ENCODE results near the gene C8A. TPM values are rescaled to one million over a fixed set of nuclear protein-coding genes. Genes with fewer than 3 reads are reported as not detected.

The C8A gene
- polyA plus RNA-seq, 2 donors, result not detected

DNA sequence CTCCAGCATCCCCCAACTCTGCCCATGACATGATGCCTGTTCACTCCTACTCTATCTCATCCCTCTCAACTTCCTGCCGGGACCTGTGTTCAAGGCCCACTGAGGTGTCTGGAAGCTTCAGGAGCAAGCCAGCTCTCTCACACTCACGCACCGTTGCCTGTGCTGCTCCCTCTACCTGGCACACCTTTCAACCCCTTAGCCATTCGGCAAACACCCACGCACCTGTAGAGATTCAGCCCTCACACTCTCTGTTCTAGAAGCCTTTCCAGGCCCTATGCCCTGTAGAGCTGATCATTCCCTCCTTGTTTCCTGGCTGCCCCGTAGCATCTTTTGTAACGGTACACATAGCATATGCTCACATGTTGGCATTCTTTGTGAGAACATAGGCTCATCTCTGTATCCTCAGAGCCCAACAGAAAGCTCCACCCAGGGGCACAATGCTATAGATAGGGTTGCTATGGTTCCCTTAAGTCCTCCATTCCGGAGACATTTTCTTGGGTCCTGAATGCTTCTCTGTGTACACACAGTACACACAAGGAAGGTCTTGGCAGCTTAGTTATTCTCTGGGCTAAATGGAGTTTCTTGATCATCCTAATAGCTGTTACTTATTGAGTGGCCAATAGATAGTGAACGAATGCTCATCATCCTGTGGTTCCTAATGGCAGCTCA is 109.9 kb downstream of the C8A start:
- H3K36me3 ChIP-seq (ENCODE audit: control insufficient read depth in 2 of 2, insufficient read depth in 2 of 2, low read length in 1 of 2), result no peaks in the 10 kb centered on the region
- WGBS, 2 donors, result 79 to 80% methylated on average over 9 of the region's 9 CpGs
- peaks cover 0 to 5% of the 10 kb centered on the region in 2 donors for H3K27me3 ChIP-seq (ENCODE audit: control insufficient read depth in 1 of 2, insufficient read depth in 2 of 2, low read length in 2 of 2)
- H3K4me1 ChIP-seq (ENCODE audit: control insufficient read depth in 2 of 2, insufficient read depth in 2 of 2, low read length in 1 of 2), result no peaks in the 10 kb centered on the region
- H3K9me3 ChIP-seq (ENCODE audit: control insufficient read depth in 2 of 2, insufficient read depth in 1 of 2, low read depth in 1 of 2, low read length in 1 of 2), result peaks cover 0 to 2% of the 10 kb centered on the region in 2 donors
- no peak overlapping the region for H3K4me3 ChIP-seq (ENCODE audit: low read depth in 1 of 2, low read length in 2 of 2)
- H3K27ac ChIP-seq (ENCODE audit: low read depth in 2 of 2, low read length in 1 of 2), result no peak overlapping the region

DNA sequence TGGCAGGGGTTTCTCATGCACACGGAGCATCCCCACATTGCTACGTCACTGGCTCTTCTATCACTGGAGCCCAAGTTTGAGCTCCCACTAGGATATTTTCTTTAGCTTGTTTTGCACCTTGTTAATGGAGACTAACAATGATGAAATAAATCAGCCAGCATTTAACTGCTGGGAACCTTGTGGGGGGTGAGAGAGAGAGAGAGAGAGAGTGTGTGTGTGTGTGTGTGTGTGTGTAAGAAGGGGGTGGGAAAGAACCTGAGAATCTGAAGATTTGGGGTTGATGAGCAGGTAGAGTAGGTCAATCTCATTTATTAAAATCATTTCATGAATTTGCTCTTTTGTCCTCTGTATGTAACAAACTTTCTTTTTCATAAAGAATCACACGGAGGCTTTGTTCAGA is 110.6 kb downstream of the C8A start:
- whole genome bisulfite sequencing, 2 donors, result 67 to 88% methylated on average over 3 of the region's 3 CpGs
- no peak overlapping the region for H3K27ac ChIP-seq (ENCODE audit: low read depth in 2 of 2, low read length in 1 of 2)
- peaks cover 0 to 5% of the 10 kb centered on the region in 2 donors for H3K27me3 ChIP-seq (ENCODE audit: control insufficient read depth in 1 of 2, insufficient read depth in 2 of 2, low read length in 2 of 2)
- H3K4me1 ChIP-seq (ENCODE audit: control insufficient read depth in 2 of 2, insufficient read depth in 2 of 2, low read length in 1 of 2), result no peaks in the 10 kb centered on the region
- H3K4me3 ChIP-seq (ENCODE audit: low read depth in 1 of 2, low read length in 2 of 2), result no peak overlapping the region
- H3K36me3 ChIP-seq (ENCODE audit: control insufficient read depth in 2 of 2, insufficient read depth in 2 of 2, low read length in 1 of 2), result no peaks in the 10 kb centered on the region
- H3K9me3 ChIP-seq (ENCODE audit: control insufficient read depth in 2 of 2, insufficient read depth in 1 of 2, low read depth in 1 of 2, low read length in 1 of 2), result peaks cover 0 to 2% of the 10 kb centered on the region in 2 donors

DNA sequence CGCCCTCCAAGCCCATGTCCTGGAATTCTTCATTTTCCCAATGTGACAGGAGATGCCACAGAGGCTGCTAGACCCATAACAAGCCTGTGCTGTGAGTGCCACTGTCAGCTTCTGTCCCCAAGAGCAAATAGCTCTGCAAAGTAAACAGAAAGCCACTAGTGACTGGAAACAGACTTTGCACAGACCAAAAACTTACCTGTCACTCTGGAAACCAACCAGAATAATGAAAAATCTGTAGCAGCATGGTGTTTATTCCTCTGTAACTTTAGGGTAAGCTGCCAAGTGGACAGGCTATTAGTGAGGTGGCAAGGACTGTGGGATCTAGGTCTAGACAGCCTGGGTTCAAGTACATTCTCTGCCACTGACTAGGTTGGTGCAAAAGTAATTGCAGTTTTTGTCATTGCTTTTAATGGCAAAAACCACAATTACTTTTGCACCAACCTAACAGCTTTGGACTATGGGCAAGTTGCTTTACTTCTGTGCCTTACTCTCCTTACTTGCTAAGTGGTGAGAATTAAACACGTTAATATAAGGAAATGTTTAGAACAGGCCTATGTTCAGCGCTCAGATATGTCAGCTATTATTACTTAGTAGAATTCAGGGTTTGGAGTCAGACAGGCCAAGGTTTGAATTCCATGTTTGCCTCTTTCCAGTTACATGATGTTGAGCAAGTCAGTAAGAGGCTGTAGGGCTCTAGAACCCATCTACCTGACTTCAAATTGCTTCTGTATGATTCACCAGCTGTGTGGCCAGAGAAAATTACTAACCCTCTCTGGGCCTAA is 111.5 kb downstream of the C8A start, which contains the start of gene C8B:
Gene C8B, minus strand, starts transcription at position 100 of the 782 bp plus-strand sequence. Its CDS starts 67 bp downstream, at position 33.
- Histone ChIP-seq H3K27ac (ENCODE audit: low read depth in 2 of 2, low read length in 1 of 2) (no peak within 1 kb of the TSS), H3K4me3 (ENCODE audit: low read depth in 1 of 2, low read length in 2 of 2) (no peak within 1 kb of the TSS), H3K4me1 (ENCODE audit: control insufficient read depth in 2 of 2, insufficient read depth in 2 of 2, low read length in 1 of 2) (no peaks in the 10 kb centered on the region), H3K27me3 (ENCODE audit: control insufficient read depth in 1 of 2, insufficient read depth in 2 of 2, low read length in 2 of 2) (peaks cover 0 to 5% of the 10 kb centered on the region in 2 donors), H3K9me3 (ENCODE audit: control insufficient read depth in 2 of 2, insufficient read depth in 1 of 2, low read depth in 1 of 2, low read length in 1 of 2) (peaks cover 0 to 2% of the 10 kb centered on the region in 2 donors), H3K36me3 (ENCODE audit: control insufficient read depth in 2 of 2, insufficient read depth in 2 of 2, low read length in 1 of 2) (no peaks in the 10 kb centered on the region)
- WGBS, 2 donors, result 79 to 90% methylated on average over 3 of the region's 3 CpGs

DNA sequence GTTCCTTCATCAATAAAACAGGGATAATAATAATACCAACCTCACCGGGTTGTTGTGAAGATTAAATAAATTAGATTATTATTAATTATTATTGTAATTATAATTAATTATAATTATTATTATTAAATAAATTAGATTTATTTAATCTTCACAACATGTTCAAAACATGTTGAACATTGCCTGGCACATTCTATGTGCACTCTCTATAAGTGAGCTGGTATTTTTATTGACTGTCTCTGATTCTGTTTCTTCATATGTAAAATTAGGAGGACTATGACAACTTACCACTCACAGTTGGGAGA is 112.1 kb downstream of the C8A start:
- peaks cover 0 to 5% of the 10 kb centered on the region in 2 donors for H3K27me3 ChIP-seq (ENCODE audit: control insufficient read depth in 1 of 2, insufficient read depth in 2 of 2, low read length in 2 of 2)
- H3K36me3 ChIP-seq (ENCODE audit: control insufficient read depth in 2 of 2, insufficient read depth in 2 of 2, low read length in 1 of 2), result no peaks in the 10 kb centered on the region
- H3K9me3 ChIP-seq (ENCODE audit: control insufficient read depth in 2 of 2, insufficient read depth in 1 of 2, low read depth in 1 of 2, low read length in 1 of 2), result peaks cover 0 to 2% of the 10 kb centered on the region in 2 donors
- WGBS, 2 donors, result 93 to 98% methylated on average over 1 of the region's 1 CpG
- H3K27ac ChIP-seq (ENCODE audit: low read depth in 2 of 2, low read length in 1 of 2), result no peak overlapping the region
- H3K4me1 ChIP-seq (ENCODE audit: control insufficient read depth in 2 of 2, insufficient read depth in 2 of 2, low read length in 1 of 2), result no peaks in the 10 kb centered on the region
- H3K4me3 ChIP-seq (ENCODE audit: low read depth in 1 of 2, low read length in 2 of 2), result no peak overlapping the region

DNA sequence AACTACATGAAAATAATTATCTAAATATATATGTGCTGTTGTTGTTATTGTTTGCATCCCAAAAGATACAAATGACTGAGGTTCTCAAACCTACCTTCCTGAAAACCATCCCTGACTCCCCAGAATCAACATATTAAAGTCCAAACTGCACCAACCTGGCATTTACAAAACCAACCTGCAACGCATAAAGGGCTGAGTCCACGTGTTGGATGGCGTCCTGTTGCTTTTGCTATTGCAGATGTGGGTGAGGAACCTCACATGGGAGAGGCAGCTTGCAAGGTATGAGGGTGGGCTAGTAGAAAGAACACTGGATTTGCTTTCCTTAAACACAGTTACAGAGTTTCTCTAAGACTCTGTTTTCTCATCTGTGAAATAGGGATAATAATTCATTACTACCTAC is 112.8 kb downstream of the C8A start:
- Histone ChIP-seq H3K36me3 (ENCODE audit: control insufficient read depth in 2 of 2, insufficient read depth in 2 of 2, low read length in 1 of 2) (no peaks in the 10 kb centered on the region), H3K9me3 (ENCODE audit: control insufficient read depth in 2 of 2, insufficient read depth in 1 of 2, low read depth in 1 of 2, low read length in 1 of 2) (peaks cover 0 to 2% of the 10 kb centered on the region in 2 donors), H3K27me3 (ENCODE audit: control insufficient read depth in 1 of 2, insufficient read depth in 2 of 2, low read length in 2 of 2) (peaks cover 0 to 5% of the 10 kb centered on the region in 2 donors), H3K27ac (ENCODE audit: low read depth in 2 of 2, low read length in 1 of 2) (no peak overlapping the region), H3K4me3 (ENCODE audit: low read depth in 1 of 2, low read length in 2 of 2) (no peak overlapping the region), H3K4me1 (ENCODE audit: control insufficient read depth in 2 of 2, insufficient read depth in 2 of 2, low read length in 1 of 2) (no peaks in the 10 kb centered on the region)
- 54 to 78% methylated on average over 3 of the region's 3 CpGs for WGBS, 2 donors

Other genes starting within 250 kb of the C8A start
- 1 to 10 TPM in 1 of 2 donors, under 1 TPM in 1; 0.98 to 1.2 TPM for gene PRKAA2, start 209.5 kb upstream of the C8A start, polyA plus RNA-seq
- 1 to 10 TPM in 1 of 2 donors, under 1 TPM in 1; 0.24 to 2.0 TPM for gene FYB2, start 35.4 kb upstream of the C8A start, polyA plus RNA-seq
- not detected for gene C8B, start 111.2 kb downstream of the C8A start, polyA plus RNA-seq